ENCODE results near the gene FGD5.
"Not testable (repeated sequence)": the region's sequence is repeated elsewhere in the genome, so short reads cannot be mapped to it uniquely, and the experiment has no call there.

Gene FGD5

GRCh38 chr3:14806641-14807263, 12.0 kb upstream of the FGD5 start:
- peak; percentile 33 for DNase-seq

GRCh38 chr3:14808025-14808424, 10.7 kb upstream of the FGD5 start:
- no peak for DNase-seq

DNA sequence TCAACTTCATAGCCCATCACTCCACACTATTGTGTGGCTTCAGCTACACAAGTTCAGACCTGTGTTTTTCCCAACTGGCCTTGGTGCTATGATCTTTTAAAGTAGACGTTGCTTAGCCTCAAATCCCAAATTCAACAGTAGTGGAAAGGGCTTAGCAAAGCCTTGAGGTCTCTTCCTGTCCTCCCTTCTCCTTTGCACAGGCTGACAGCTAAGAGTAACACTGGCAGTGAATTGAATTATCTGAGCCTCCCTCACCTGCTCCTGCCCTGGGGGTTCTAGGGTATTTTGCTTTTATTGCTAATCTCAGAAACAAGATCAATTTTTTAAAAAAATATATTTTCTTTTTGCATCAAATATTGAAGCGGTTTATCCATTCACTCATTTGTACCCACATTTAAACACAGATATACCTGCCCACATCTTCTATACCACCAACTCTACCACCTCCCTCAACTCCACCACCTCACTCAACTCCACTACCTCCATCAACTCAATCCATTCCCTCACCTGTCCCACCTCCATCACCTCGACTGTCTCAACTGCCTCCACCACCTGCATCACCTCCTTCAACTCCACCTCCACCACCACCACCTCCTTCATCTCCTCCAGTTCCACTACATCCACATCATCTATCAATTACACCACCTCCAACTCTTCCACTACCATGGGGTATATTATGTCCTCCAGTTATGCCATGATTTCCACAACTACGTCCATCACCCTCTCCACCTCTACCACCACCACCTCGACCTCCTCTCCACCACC, 10.1 kb upstream of the FGD5 start:
- no peak for DNase-seq

- not testable (repeated sequence) for DNase-seq
These were observed 9.2 kb upstream of the FGD5 start for GRCh38 chr3:14809611-14810010.

- DNase-seq: no peak
These were observed 8.5 kb upstream of the FGD5 start for GRCh38 chr3:14810070-14810791.

- DNase-seq: no peak
These were observed 7.7 kb upstream of the FGD5 start for GRCh38 chr3:14810801-14811661.

DNA sequence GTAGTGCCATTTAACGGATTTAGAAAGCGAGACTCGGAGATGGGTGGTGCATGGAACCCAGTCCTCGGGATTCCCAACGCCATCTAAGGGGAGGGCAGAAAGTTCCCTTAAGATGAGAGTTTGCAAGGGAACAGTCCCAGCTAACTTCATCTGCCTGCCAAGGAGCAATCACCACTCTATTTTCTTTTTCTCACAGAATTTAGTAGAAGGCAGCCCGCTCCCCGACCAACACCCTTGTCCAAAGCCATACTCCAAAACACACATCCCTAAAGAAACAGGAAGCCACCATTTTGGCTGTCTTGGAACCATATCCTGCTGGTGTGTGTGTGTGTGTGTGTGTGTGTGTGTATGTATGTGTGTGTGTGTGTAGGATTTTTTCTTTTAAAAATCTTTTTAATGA, 7.1 kb upstream of the FGD5 start:
- DNase-seq: no peak

GRCh38 chr3:14812196-14812790, 6.5 kb upstream of the FGD5 start:
- no peak for DNase-seq

DNA sequence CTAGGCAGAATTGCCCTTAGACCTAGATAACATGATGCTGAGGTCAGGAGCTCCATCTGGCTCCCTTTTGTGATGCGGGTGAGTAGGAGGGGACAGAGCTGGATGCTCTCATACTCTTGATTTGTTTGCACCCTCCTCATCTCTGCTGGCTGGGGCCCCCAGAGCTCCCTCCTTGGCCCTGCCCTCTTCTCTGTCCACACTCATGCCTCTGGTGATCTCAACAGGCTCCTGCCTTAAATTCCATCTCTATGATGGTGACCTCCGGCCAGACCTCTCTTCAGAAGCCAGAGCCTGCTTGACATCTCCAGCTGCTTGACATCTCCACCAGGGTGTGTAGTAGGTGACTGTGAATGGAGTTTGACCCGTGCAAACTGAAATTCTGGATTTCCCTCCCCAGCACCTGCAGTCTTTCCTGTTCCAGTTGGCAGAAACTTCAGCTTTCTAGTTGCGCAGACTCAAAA, 4.3 kb upstream of the FGD5 start:
- DNase-seq: no peak

- DNase-seq: no peak
These were observed 2.4 kb upstream of the FGD5 start for GRCh38 chr3:14816359-14816758.

DNA sequence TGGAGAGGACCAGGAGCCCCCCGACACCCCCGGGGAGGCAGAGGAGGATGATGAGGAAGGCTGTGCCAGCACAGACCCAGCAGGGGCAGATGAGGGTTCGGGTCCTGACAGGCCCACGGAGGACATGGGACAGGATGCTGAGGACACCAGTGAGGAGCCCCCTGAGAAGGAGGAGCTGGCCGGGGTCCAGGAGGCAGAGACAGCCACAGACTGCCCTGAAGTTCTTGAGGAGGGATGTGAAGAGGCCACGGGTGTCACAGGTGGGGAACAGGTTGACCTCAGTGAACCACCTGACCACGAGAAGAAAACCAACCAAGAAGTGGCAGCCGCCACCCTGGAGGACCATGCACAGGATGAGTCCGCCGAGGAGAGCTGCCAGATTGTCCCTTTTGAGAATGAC, 909 bp downstream of the FGD5 start:
- DNase-seq: no peak

- no peak for DNase-seq
These were observed 1.4 kb downstream of the FGD5 start for GRCh38 chr3:14820156-14820555.

GRCh38 chr3:14821151-14821550, 2.4 kb downstream of the FGD5 start:
- DNase-seq: no peak

DNA sequence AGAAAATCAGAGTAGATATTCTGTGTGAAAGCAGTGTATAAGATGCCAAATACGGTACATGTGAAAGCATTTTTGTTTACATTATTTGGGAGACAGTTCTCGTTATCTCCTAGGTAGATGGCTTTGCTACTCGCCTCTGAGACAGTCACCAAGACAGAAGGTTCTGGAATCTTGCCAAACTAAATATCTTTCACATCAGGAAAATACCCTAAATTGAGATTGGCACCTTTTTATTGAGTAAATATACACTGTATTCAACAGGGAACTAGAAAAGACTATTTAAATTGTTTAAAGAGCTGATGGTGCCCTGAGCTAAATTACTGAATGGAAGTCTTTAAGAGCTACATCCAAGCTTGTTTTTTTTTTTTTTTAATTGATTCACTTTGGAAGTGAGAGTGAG, 3.4 kb downstream of the FGD5 start:
- DNase-seq: no peak

GRCh38 chr3:14822670-14823390, 4.1 kb downstream of the FGD5 start:
- no peak for DNase-seq

DNA sequence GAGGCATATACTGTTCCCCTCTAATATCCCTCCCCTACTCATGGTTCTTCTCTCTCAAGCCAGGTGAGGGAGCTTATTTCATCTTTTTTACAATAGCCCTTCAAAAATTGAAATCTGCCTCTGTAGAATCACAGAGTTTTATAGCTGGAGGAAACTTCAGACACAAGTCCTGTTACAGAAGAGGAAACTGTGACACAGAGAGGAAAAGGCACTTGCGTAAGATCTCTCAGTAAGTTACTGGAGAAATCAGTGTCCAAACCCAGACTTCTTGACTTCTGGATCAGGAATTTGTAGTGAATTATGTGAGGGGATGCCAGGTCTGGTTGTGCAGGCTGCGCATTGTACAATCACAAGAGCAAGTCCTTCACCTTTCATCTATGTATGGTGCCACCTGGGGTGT, 4.6 kb downstream of the FGD5 start:
- no peak for DNase-seq

DNA sequence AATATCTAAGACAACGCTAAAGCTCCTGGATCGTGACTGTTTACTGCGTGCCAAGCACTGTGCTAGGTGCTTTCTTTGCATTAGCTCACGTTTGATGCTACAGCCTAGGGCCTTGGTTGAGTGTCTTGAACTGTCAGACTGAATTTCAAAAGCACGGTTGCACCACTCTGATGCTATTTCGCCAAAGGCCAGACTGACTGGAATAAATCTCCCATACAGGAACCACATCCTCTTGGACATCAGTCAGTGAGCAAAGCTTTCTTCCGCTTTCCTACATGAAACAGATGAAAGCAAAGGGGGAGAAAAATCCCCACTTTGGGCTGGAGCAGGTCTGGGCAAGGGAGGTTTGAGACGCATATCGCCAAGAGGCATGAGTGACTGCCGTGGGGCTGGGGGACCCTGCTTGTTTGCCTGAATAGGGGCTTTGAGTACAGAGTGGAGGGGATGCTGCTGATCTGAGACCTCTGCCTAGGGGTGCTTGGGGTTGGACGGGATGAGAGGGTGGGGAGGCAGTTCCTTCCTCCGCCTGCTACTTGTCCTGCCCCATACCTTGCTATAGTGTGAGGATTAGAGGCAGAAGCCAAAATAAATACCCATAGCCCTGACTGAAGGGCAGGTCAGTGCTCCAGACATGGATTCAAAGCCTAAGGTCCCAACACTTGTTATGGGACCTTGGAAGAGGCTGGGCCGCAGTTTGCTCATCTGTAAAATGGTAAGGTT, 5.3 kb downstream of the FGD5 start:
- no peak for DNase-seq

DNA sequence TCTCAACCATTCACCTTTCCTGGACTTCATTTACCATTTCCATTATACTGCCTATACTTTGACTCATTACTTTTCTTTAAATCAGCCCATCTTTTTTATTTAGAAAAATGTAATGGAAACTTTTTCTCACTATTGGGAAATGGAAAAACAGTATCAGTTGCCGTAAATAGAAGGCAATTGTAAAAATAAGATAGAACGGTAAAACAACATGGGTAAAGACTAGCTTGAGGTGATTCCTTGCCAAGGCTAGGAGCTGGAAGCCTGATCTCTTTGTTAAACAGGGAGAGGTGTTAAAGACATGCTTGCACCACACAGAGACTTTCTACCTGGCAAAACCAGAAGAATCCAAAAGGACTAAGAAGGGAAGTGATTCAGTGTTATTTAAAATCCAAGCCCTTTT, 5.9 kb downstream of the FGD5 start:
- no peak for DNase-seq

- no peak for DNase-seq
These were observed 7.3 kb downstream of the FGD5 start for GRCh38 chr3:14826069-14826468.

- DNase-seq: no peak
These were observed 9.0 kb downstream of the FGD5 start for GRCh38 chr3:14827776-14828175.

DNA sequence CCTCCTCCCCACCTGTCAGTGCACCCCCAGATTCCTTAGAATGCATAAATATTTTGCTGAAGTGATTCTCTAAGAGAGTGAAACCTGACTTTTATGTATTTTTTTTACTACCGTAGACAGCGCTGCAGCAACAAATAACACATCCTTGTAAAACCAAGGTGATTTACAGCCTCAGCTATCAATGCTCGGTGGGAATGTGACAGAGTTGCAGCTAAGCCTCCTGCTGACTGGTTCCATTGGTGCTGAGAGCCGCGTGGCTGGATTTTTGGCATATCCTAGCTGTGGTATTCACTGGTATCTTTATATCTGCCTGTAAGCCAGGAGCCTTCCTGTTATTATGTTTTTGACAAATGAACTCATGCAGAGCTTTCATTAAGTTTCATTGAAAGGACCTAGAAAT, 11.0 kb downstream of the FGD5 start:
- DNase-seq: no peak
